GM12878 (cell line): Measurements from ENCODE around the gene IRF2. TPM values are rescaled to one million over a fixed set of nuclear protein-coding genes. Genes with fewer than 3 reads are reported as not detected.

Source experiments
- BACH1 ChIP-seq: fragments of 450-650 bp; IDR thresholded peaks from 2 replicates; pipeline ENCODE4 v1.6.1; 2017; ENCODE audit warnings: mild to moderate bottlenecking, borderline replicate concordance
- CEBPZ ChIP-seq: fragments of 150-350 bp; IDR thresholded peaks from 2 replicates; pipeline ENCODE4 v1.6.1; 2016; ENCODE audit warnings: low read depth, low read length
- CUX1 ChIP-seq: IDR thresholded peaks from 2 replicates; pipeline ENCODE4 v1.6.1; 2012; ENCODE audit warnings: improper control_type of control experiment, low read depth, low read length; ENCODE audit not compliant: insufficient replicate concordance
- KLF5 ChIP-seq: fragments of 450-650 bp; IDR thresholded peaks from 2 replicates; pipeline ENCODE4 v1.6.1; 2014; ENCODE audit warnings: mild to moderate bottlenecking; ENCODE audit not compliant: partially characterized antibody
- RAD51 ChIP-seq: fragments of 450-650 bp; IDR thresholded peaks from 2 replicates; pipeline ENCODE4 v1.6.1; 2016; ENCODE audit warnings: moderate library complexity, mild to moderate bottlenecking, inconsistent platforms
- RFX5 ChIP-seq: IDR thresholded peaks from 2 replicates; pipeline ENCODE4 v1.6.1; 2011; ENCODE audit warnings: low read depth, low read length, improper control_type of control experiment
- SMAD5 ChIP-seq: IDR thresholded peaks from 2 replicates; pipeline ENCODE4 v1.6.1; 2016; ENCODE audit warnings: antibody characterized with exemption, low read depth
- YY1 ChIP-seq: IDR thresholded peaks from 2 replicates; pipeline ENCODE4 v1.6.1; 2011; ENCODE audit warnings: low read depth, mild to moderate bottlenecking, low read length
- ZNF207 ChIP-seq: fragments of 450-650 bp; IDR thresholded peaks from 2 replicates; pipeline ENCODE4 v1.6.1; 2014; ENCODE audit warnings: antibody characterized with exemption, mild to moderate bottlenecking, borderline replicate concordance
- polyA plus RNA-seq, 11 experiments: library from polyadenylated mRNA; depleted of rRNA in 4 of 11; unstranded in 6 of 11; stranded (reverse) in 5 of 11; fragments of >200 nt; fragmentation: Nextera tagmentation in 4 of 11; fragmentation: Illumina TruSeq in 1 of 11; extraction: Ambion mirVana in 4 of 11; extraction: Trizol in 1 of 11; gene quantifications; 1 replicate in 1 of 11; 2 replicates in 10 of 11; pipeline versions ENCODE4 v1.2.1 to v1.2.3, GENCODE V29; 2011 to 2016; ENCODE audit warnings: inconsistent platforms in 2 of 11, missing spikeins in 2 of 11, low read depth in 1 of 11
- total RNA-seq, 4 experiments: library from RNA; depleted of rRNA in 3 of 4; stranded (reverse); fragments of >200 nt in 3 of 4; fragmentation: Illumina TruSeq in 1 of 4; extraction: Trizol in 1 of 4; gene quantifications; 2 replicates each; pipeline versions ENCODE4 v1.2.1 to v1.2.3, GENCODE V29; 2013 to 2021
- TF ChIP-seq, protein P1 (sequence below), 3 experiments: IDR thresholded peaks in 2 of 3; conservative IDR thresholded peaks in 1 of 3; 2 replicates each; pipeline ENCODE4 v1.5.1; 2011; ENCODE audit warnings: low read depth in 3 of 3, low read length in 3 of 3, mild to moderate bottlenecking in 3 of 3, control low read depth in 2 of 3, moderate library complexity in 2 of 3, inconsistent platforms in 1 of 3, mixed read lengths in 1 of 3; ENCODE audit not compliant: control insufficient read depth in 2 of 3, insufficient read depth in 1 of 3; ENCODE audit errors: extremely low read depth in 1 of 3
- TF ChIP-seq, protein P2 (sequence below): IDR thresholded peaks from 2 replicates; pipeline ENCODE4 v1.6.1; 2011; ENCODE audit warnings: low read depth, low read length, improper control_type of control experiment, borderline replicate concordance

The IRF2 gene
- total and polyA plus RNA-seq, 10 of the 15 experiments (the other 5 are each of a cell fraction or from before 2014, with no cell fraction given) = 45.1 to 99.3 (median 58.9) TPM

GRCh38 chr4:184485279-184485678 is 10.9 kb upstream of the IRF2 start (continued):
- TF ChIP-seq CUX1 (no peak), BACH1 (no peak), CEBPZ (no peak), ZNF207 (no peak), SMAD5 (no peak), YY1 (no peak), KLF5 (no peak), RFX5 (no peak), RAD51 (no peak)
- TF ChIP-seq, protein P1, sequence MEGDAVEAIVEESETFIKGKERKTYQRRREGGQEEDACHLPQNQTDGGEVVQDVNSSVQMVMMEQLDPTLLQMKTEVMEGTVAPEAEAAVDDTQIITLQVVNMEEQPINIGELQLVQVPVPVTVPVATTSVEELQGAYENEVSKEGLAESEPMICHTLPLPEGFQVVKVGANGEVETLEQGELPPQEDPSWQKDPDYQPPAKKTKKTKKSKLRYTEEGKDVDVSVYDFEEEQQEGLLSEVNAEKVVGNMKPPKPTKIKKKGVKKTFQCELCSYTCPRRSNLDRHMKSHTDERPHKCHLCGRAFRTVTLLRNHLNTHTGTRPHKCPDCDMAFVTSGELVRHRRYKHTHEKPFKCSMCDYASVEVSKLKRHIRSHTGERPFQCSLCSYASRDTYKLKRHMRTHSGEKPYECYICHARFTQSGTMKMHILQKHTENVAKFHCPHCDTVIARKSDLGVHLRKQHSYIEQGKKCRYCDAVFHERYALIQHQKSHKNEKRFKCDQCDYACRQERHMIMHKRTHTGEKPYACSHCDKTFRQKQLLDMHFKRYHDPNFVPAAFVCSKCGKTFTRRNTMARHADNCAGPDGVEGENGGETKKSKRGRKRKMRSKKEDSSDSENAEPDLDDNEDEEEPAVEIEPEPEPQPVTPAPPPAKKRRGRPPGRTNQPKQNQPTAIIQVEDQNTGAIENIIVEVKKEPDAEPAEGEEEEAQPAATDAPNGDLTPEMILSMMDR (IDR thresholded peaks at IDR 0.05 in 2 of 3, conservative IDR thresholded peaks at IDR 0.05 in 1 of 3; ENCODE audit: control insufficient read depth in 2 of 3, extremely low read depth in 1 of 3, insufficient read depth in 1 of 3, low read depth in 3 of 3, low read length in 3 of 3) = no peak
- TF ChIP-seq, protein P2, sequence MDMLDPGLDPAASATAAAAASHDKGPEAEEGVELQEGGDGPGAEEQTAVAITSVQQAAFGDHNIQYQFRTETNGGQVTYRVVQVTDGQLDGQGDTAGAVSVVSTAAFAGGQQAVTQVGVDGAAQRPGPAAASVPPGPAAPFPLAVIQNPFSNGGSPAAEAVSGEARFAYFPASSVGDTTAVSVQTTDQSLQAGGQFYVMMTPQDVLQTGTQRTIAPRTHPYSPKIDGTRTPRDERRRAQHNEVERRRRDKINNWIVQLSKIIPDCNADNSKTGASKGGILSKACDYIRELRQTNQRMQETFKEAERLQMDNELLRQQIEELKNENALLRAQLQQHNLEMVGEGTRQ = no peak
